ENCODE measurements around the gene S100A11. TPM values are rescaled to one million over a fixed set of nuclear protein-coding genes. Genes with fewer than 3 reads are reported as not detected.

The S100A11 gene
- 138 and 180 TPM in 2 replicates for total RNA-seq

DNA sequence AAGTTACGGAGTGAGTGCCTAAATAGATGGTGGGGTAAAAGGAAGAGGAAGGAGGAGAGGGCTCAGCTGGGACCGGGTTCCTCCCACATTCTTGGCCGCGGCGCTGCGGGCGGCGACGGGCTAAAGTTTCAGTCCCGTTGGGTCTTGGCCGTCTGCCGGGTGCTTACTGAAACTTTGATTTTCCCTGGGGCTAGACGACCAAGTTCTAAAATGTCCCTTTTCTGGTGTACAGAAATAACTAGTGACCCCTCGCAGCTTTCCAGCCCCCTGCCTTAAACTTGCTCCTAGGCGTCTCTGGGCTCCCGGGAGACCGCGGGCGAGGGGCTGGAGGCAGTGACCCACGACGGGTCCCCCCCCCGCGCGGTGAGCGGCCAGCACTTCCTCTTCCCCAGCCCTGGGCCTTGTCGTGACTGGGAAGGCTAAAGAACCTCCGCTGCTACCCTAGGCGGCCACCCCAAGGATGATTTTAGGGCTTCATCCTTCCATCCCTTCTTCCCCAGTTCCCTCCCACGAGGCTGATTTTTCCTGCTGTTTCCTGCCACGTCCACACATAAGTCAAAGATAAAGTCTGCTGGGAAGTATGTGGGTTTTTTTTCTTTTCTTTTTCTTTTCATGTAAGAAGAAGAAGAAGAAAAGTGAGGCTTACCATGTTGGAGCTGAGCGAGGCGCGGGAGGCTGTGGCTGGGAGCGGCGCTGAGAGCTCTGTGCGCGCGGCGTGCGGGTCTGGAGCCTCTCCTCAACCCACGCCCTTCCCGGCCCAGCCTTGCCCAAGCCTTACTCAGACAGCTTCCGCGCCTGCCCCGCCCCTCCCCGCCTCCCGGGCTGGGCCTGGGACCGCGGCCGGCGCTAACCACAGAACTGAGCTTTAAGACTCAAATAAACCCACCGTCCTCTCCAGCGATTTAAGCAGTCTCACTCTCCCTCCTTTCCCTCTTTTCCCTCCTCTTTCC, at the start of gene S100A11:
S100A11 (minus strand) TSS at position 738 of the 950 bp plus-strand sequence; CDS start at position 649, 89 bp downstream.

DNA sequence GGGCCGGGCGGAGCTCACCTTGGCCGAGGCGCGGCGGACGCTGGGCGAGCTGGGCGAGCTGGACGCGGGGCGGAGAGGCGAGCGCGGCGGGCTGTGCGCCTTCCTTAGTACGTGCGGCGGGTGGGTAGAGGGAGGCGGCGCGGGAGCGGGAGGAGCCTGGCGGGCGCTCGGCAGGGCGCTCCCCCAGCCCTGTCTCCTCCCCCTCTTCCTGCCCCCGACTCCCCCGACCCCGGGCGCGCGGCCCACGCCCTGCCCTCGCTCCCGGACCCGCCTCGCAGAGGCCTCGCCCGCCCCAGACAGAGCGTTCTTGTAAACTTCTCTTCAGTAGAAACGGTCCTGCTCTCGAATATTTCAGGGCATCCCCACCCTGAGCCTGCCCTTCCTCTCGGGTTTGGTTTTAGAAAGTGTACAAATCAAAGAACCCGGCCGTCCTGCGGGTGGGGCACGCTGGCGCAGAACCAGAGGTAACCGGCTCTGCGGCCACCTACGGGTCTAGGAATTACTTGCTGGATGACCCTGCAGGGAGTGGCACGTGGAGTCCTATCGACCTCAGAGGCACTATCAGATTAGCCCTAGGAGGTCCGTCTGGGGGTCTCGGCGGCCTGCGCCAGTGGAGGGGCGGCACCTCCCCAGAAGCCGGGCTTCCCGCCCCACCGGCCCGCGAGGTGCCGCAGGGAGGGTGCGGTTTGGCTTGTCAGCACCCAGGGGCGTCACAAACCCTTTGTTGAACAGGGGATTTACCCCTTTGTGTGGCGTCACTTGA, 42.9 kb downstream of the S100A11 start, which contains the start of gene S100A10:
S100A10 (minus strand) TSS at position 126 of the 763 bp plus-strand sequence. CDS start 7,629 bp downstream, outside the sequence.

Small RNA genes lying within 50 kb of the gene (small RNA-seq; reads per million reads assigned to genes)
- gene SPTLC1P4, result not detected

Other genes with a start within 250 kb of the S100A11 start
- gene TDRKH, start 246.5 kb downstream of the S100A11 start, total RNA-seq, result 1.9 TPM in 2 replicates
- gene LINGO4, start 231.6 kb downstream of the S100A11 start, total RNA-seq, result not detected in 2 replicates
- gene RORC, start 205.2 kb downstream of the S100A11 start, total RNA-seq, result 0.12 TPM in 1 of 2 replicates, not detected in the other
- not detected in 2 replicates for gene C2CD4D, start 197.2 kb downstream of the S100A11 start, total RNA-seq
- gene THEM5, start 183.3 kb downstream of the S100A11 start, total RNA-seq, result not detected in 2 replicates
- gene THEM4, start 127.5 kb downstream of the S100A11 start, total RNA-seq, result 11.4 and 11.7 TPM in 2 replicates
- gene S100A10, start 43.1 kb downstream of the S100A11 start, total RNA-seq, result 54.0 and 87.7 TPM in 2 replicates
- gene TCHHL1, start 52.1 kb upstream of the S100A11 start, total RNA-seq, result not detected in 2 replicates
- gene TCHH, start 78.4 kb upstream of the S100A11 start, total RNA-seq, result under 0.01 TPM in 1 of 2 replicates, not detected in the other
- 0.12 TPM in 1 of 2 replicates, not detected in the other for gene RPTN, start 122.2 kb upstream of the S100A11 start, total RNA-seq
- under 0.01 TPM in 1 of 2 replicates, not detected in the other for gene HRNR, start 187.2 kb upstream of the S100A11 start, total RNA-seq